CD4-positive, alpha-beta memory T cell (primary cell): ENCODE measurements around the gene MDGA2. TPM values are rescaled to one million over a fixed set of nuclear protein-coding genes. Genes with fewer than 3 reads are reported as not detected.

ENCODE experiments used
- CTCF ChIA-PET: fragments of 350-600 bp; sonication (Branson Sonifier 250); formaldehyde crosslinking; loops from one replicate; lab custom pipeline; 2021; ENCODE audit warnings: inconsistent platforms; ENCODE audit not compliant: partially characterized antibody; lab: Charles Lee
- POLR2A ChIA-PET: fragments of 350-600 bp; sonication (Branson Sonifier 250); formaldehyde crosslinking; loops from one replicate; lab custom pipeline; 2021; ENCODE audit not compliant: partially characterized antibody; lab: Charles Lee
- DNase-seq, 5 donors: peaks; one replicate each; pipeline versions ENCODE4 v3.0.0 to v3.0.0-alpha.2; 2020 to 2022; ENCODE audit warnings: mixed read lengths in 1 of 5
- H3K27ac ChIP-seq: one replicate; pipeline ENCODE4 v1.7.0; 2013; ENCODE audit warnings: low read depth, low read length
- H3K27me3 ChIP-seq: 2 replicates; pipeline ENCODE4 v1.7.0; 2013; ENCODE audit warnings: mild to moderate bottlenecking, low read length, moderate library complexity; ENCODE audit not compliant: insufficient read depth
- H3K36me3 ChIP-seq: 2 replicates; pipeline ENCODE4 v1.7.0; 2013; ENCODE audit warnings: mild to moderate bottlenecking, low read length, moderate library complexity; ENCODE audit not compliant: insufficient read depth
- H3K4me1 ChIP-seq: 2 replicates; pipeline ENCODE4 v1.7.0; 2013; ENCODE audit warnings: mild to moderate bottlenecking, low read length, moderate library complexity; ENCODE audit not compliant: insufficient read depth
- H3K4me3 ChIP-seq, 2 donors: one replicate each; pipeline ENCODE4 v1.7.0; 2013; ENCODE audit warnings: low read length in 2 of 2, mild to moderate bottlenecking in 1 of 2
- H3K9me3 ChIP-seq, 2 donors: one replicate each; pipeline ENCODE4 v1.7.0; 2013; ENCODE audit warnings: low read length in 2 of 2, control low read depth in 1 of 2; ENCODE audit not compliant: control insufficient read depth in 1 of 2
- H3K27ac Mint-ChIP-seq, 7 donors: one replicate each; pipeline ENCODE4 v1.8.0; 2020 to 2021; ENCODE audit warnings: mixed read lengths in 7 of 7, mild to moderate bottlenecking in 6 of 7, inconsistent platforms in 3 of 7, moderate library complexity in 3 of 7
- H3K27me3 Mint-ChIP-seq, 2 donors: one replicate each; pipeline ENCODE4 v1.8.0; 2020 to 2021; ENCODE audit warnings: mixed read lengths in 2 of 2
- H3K36me3 Mint-ChIP-seq, 2 donors: one replicate each; pipeline ENCODE4 v1.8.0; 2020 to 2021; ENCODE audit warnings: mixed read lengths in 2 of 2, inconsistent platforms in 1 of 2, mild to moderate bottlenecking in 1 of 2
- H3K4me1 Mint-ChIP-seq, 4 donors: one replicate each; pipeline ENCODE4 v1.8.0; 2020 to 2021; ENCODE audit warnings: mixed read lengths in 4 of 4, mild to moderate bottlenecking in 1 of 4
- H3K4me3 Mint-ChIP-seq, 8 donors: one replicate each; pipeline ENCODE4 v1.8.0; 2020 to 2021; ENCODE audit warnings: mixed read lengths in 8 of 8, mild to moderate bottlenecking in 7 of 8, moderate library complexity in 6 of 8, inconsistent platforms in 3 of 8
- H3K9me3 Mint-ChIP-seq, 8 donors: one replicate each; pipeline ENCODE4 v1.8.0; 2020 to 2021; ENCODE audit warnings: mixed read lengths in 8 of 8, mild to moderate bottlenecking in 5 of 8, inconsistent platforms in 3 of 8, moderate library complexity in 1 of 8
- intact Hi-C: fragments of 100-400 bp; cut with micrococcal nuclease; formaldehyde crosslinking; loops from one replicate; pipeline ENCODE4 v1.15.1; 2023
- polyA plus RNA-seq, 2 donors: library from polyadenylated mRNA; unstranded; fragments of 300-500 nt; fragmentation: Illumina TruSeq; gene quantifications; one replicate each; pipeline ENCODE4 v1.2.3, GENCODE V29; 2021
- total RNA-seq, 2 experiments: library from RNA; stranded (reverse); gene quantifications; one replicate each; pipeline ENCODE4 v1.2.3, GENCODE V29; 2021

Gene MDGA2
- total and polyA plus RNA-seq, 4 experiments from 2014 or later, result not detected

DNA sequence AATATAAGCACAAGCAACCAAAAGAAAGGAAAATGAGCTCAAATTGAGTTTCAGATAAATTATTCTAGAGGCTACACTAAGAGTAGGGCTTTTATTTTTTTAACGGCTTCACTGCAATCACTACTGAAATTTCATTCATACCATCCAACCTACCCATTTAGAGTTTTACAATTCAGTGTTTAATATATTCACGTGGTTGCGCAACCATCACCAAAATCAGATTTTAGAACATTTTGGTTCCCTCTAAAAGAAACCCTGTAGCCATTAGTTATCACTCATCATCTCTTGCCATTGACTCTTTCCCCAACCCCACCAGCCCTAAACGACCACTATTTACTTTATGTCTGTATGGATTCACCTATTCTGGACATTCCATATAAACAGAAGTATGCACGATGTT, 401.5 kb downstream of the MDGA2 start:
- no peaks in the 10 kb centered on the region for H3K4me1 ChIP-seq
- ChIA-PET POLR2A (no interaction called here), CTCF (no interaction called here)
- no peaks in the 10 kb centered on the region for H3K36me3 ChIP-seq
- intact Hi-C loops, result no loop called here
- Mint-ChIP-seq H3K4me1 (no peaks in the 10 kb centered on the region), H3K4me3 (no peak overlapping the region), H3K9me3 (peaks cover 0 to 6% (median under 1%) of the 10 kb centered on the region in 8 donors), H3K27ac (no peak overlapping the region), H3K36me3 (no peaks in the 10 kb centered on the region), H3K27me3 (no peaks in the 10 kb centered on the region)
- no peak overlapping the region for H3K27ac ChIP-seq
- H3K9me3 ChIP-seq, result no peaks in the 10 kb centered on the region
- DNase-seq, result no peak
- no peak overlapping the region for H3K4me3 ChIP-seq
- H3K27me3 ChIP-seq, result no peaks in the 10 kb centered on the region

DNA sequence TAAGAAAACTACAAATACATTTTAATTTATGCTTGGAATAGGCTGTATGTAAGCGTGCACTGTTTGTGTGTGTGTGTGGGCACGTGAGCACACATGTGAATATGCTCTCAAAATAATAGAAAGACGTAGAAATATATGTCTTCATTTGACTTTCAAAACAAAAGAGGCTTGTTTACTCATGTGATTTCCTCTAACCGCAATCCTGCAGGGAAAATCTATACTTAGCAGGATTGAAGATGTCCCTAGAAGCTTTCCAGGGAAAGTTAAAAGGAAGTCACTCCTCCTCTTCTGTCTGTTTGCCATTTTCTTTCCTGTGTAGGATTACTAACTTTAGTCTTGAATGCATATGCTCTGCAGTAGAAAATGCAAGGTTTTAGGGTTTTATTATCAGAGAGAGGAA, 404.7 kb downstream of the MDGA2 start:
- H3K27ac ChIP-seq, result no peak overlapping the region
- no peak overlapping the region for H3K4me3 ChIP-seq
- H3K4me1 Mint-ChIP-seq, result no peaks in the 10 kb centered on the region
- no peak overlapping the region for H3K4me3 Mint-ChIP-seq
- no peak overlapping the region for H3K27ac Mint-ChIP-seq
- H3K9me3 ChIP-seq, result no peaks in the 10 kb centered on the region
- CTCF ChIA-PET, result no interaction called here
- no peaks in the 10 kb centered on the region for H3K36me3 ChIP-seq
- no peaks in the 10 kb centered on the region for H3K36me3 Mint-ChIP-seq
- no peaks in the 10 kb centered on the region for H3K27me3 Mint-ChIP-seq
- H3K9me3 Mint-ChIP-seq, result peaks cover 0 to 4% (median 0%) of the 10 kb centered on the region in 8 donors
- POLR2A ChIA-PET, result no interaction called here
- H3K4me1 ChIP-seq, result no peaks in the 10 kb centered on the region
- intact Hi-C loops, result no loop called here
- no peak for DNase-seq
- H3K27me3 ChIP-seq, result no peaks in the 10 kb centered on the region

DNA sequence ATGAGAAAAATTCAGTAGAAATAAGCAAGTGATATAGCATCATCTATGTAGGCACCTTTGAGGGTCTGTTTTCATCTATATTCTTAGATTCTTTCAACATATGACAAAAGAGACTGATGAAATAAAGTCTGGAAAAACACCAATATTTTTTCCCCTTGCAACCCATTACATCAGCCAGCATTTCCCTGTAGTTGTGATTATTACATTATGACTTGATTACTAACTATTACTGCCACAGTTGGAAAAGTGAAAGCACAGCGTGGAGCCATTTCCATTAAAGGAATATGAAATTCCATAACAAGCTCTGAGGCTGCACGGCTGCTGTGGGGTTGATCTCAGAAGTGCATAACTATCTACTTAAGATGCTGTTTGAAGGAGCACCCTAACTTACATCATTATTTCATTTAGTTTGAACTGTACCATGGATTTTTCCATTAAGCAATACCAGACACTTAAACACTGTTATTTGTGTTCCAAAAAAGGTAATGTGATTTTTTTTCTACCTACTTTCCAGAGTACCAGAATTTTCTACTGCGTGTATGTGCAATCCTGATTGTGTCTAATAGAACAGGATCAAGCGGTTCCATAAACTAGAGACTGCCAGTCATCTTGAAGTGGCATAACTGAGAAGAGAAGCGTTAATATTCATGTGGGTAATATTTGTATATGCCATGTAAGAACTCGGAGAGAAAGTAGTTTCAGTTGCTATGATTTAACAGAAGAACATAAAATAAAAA, 405.5 kb downstream of the MDGA2 start:
- CTCF ChIA-PET, result no interaction called here

DNA sequence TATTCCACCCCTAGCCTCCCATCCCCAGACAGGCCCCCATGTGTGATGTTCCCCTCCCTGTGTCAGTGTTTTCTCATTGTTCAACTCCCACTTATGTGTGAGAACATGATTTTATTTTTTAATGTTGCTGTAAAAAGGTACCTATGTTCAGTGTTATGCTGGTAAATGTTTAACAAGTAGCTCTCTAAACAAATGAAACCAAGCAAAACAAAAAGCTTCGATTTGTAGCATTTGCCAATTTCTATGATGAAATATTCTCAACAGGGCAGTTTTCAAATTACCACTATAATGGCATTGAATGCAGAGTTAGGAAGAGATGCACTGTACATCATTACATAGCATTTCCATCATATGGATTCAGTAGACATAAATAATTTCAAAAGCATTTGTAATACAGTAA, 410.6 kb downstream of the MDGA2 start:
- Mint-ChIP-seq H3K4me3 (no peak overlapping the region), H3K9me3 (peaks cover 0 to 5% (median 3%) of the 10 kb centered on the region in 8 donors), H3K27me3 (no peaks in the 10 kb centered on the region), H3K36me3 (no peaks in the 10 kb centered on the region), H3K4me1 (no peaks in the 10 kb centered on the region), H3K27ac (no peak overlapping the region)
- DNase-seq, result no peak
- Histone ChIP-seq H3K36me3 (no peaks in the 10 kb centered on the region), H3K27ac (no peak overlapping the region), H3K27me3 (no peaks in the 10 kb centered on the region), H3K4me3 (no peak overlapping the region), H3K4me1 (no peaks in the 10 kb centered on the region), H3K9me3 (no peaks in the 10 kb centered on the region)
- CTCF ChIA-PET, result no interaction called here
- POLR2A ChIA-PET, result no interaction called here
- intact Hi-C loops, result no loop called here

More for the DNA sequence above, 405.5 kb downstream of the MDGA2 start:
- no peaks in the 10 kb centered on the region for H3K36me3 Mint-ChIP-seq
- no peaks in the 10 kb centered on the region for H3K27me3 Mint-ChIP-seq
- no peak overlapping the region for H3K27ac ChIP-seq
- no peaks in the 10 kb centered on the region for H3K4me1 Mint-ChIP-seq
- no peaks in the 10 kb centered on the region for H3K36me3 ChIP-seq
- no peak overlapping the region for H3K4me3 ChIP-seq
- POLR2A ChIA-PET, result no interaction called here
- DNase-seq, result no peak
- intact Hi-C loops, result no loop called here
- H3K9me3 Mint-ChIP-seq, result peaks cover 0 to 4% (median 0%) of the 10 kb centered on the region in 8 donors
- H3K4me3 Mint-ChIP-seq, result no peak overlapping the region
- H3K27me3 ChIP-seq, result no peaks in the 10 kb centered on the region
- H3K4me1 ChIP-seq, result no peaks in the 10 kb centered on the region
- no peaks in the 10 kb centered on the region for H3K9me3 ChIP-seq
- H3K27ac Mint-ChIP-seq, result no peak overlapping the region

DNA sequence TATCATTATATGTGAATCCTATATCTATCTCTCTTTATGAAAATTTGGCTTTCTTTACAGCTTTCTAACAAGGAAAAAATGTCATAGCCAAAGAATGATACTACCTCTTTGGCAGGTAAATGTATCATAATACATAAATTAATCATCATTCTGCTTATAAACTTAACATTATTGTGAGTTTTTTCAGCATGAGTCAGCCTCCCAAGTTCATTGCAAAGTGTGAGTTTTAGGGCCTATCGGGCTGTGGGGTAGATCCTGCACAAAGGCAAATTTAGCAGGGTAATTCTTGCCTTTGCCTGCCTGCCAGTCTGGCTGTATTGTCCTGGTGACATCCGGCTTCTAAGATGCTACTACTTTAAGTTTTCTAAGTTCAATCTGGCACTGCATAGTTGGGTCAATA, 412.6 kb downstream of the MDGA2 start:
- Mint-ChIP-seq H3K36me3 (no peaks in the 10 kb centered on the region), H3K4me3 (no peak overlapping the region), H3K4me1 (no peaks in the 10 kb centered on the region), H3K27me3 (no peaks in the 10 kb centered on the region), H3K27ac (no peak overlapping the region), H3K9me3 (peaks cover 0 to 9% (median 5%) of the 10 kb centered on the region in 8 donors)
- DNase-seq, result no peak
- no peaks in the 10 kb centered on the region for H3K36me3 ChIP-seq
- no peak overlapping the region for H3K27ac ChIP-seq
- H3K9me3 ChIP-seq, result no peaks in the 10 kb centered on the region
- ChIA-PET CTCF (no interaction called here), POLR2A (no interaction called here)
- H3K4me3 ChIP-seq, result no peak overlapping the region
- H3K27me3 ChIP-seq, result no peaks in the 10 kb centered on the region
- intact Hi-C loops, result no loop called here
- H3K4me1 ChIP-seq, result no peaks in the 10 kb centered on the region

DNA sequence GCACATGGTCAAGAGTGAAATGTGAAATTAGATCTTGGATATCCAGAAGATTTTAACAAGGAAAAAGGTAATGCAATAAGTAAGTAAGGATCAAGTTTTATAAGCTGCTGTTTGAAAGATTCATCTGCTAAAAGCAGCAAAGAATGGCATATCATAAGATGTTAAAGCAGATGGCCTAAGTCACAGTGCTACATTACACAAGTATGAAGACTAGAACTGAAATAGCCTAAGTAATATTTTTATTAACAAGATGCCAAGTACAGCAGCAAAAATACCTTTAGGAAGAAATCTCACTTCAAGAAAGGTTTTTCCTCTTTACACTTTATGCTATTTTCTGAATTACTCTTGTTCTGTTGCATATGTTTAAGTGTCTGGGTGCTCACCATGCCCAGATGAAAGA, 414.1 kb downstream of the MDGA2 start:
- ChIA-PET CTCF (no interaction called here), POLR2A (no interaction called here)
- intact Hi-C loops, result no loop called here
- Histone ChIP-seq H3K9me3 (no peaks in the 10 kb centered on the region), H3K36me3 (no peaks in the 10 kb centered on the region), H3K4me3 (no peak overlapping the region), H3K4me1 (no peaks in the 10 kb centered on the region), H3K27me3 (no peaks in the 10 kb centered on the region), H3K27ac (no peak overlapping the region)
- no peaks in the 10 kb centered on the region for H3K36me3 Mint-ChIP-seq
- H3K27ac Mint-ChIP-seq, result no peak overlapping the region
- H3K4me1 Mint-ChIP-seq, result no peaks in the 10 kb centered on the region
- H3K27me3 Mint-ChIP-seq, result no peaks in the 10 kb centered on the region
- peaks cover 0 to 11% (median 5%) of the 10 kb centered on the region in 8 donors for H3K9me3 Mint-ChIP-seq
- no peak overlapping the region for H3K4me3 Mint-ChIP-seq
- no peak for DNase-seq

DNA sequence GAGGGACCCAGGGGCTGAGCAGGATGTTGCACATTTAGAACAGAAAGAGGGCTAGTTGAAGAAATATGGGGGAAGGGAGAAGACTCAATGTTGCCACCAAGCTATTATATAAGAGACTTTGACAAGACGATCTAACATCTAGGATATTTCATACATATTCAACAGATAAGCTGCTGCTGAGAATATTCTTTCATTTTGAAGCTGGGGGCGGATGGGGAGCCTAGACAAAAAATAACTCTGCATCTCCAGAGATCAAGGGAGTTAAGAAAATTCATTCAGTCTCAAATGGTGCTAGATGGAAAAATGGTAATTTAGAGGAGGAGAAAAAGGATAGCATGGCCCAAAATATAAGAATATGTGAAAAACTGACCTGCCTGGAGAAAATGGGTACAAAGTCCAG, 415.6 kb downstream of the MDGA2 start:
- Mint-ChIP-seq H3K36me3 (no peaks in the 10 kb centered on the region), H3K4me3 (no peak overlapping the region), H3K27ac (no peak overlapping the region), H3K9me3 (peaks cover 0 to 19% (median 7%) of the 10 kb centered on the region in 8 donors), H3K27me3 (no peaks in the 10 kb centered on the region), H3K4me1 (no peaks in the 10 kb centered on the region)
- Histone ChIP-seq H3K4me1 (no peaks in the 10 kb centered on the region), H3K4me3 (no peak overlapping the region), H3K27ac (no peak overlapping the region), H3K36me3 (no peaks in the 10 kb centered on the region), H3K9me3 (no peaks in the 10 kb centered on the region), H3K27me3 (no peaks in the 10 kb centered on the region)
- intact Hi-C loops, result no loop called here
- ChIA-PET POLR2A (no interaction called here), CTCF (no interaction called here)
- no peak for DNase-seq
